Liver (tissue), 3 donors: ENCODE data around the gene APOL4.

Source experiments
- CTCF ChIP-seq: fragments of 150-350 bp; IDR thresholded peaks from 2 replicates; pipeline ENCODE4 v1.5.1; 2017; ENCODE audit warnings: improper control_type of control experiment, low read depth, low read length; ENCODE audit not compliant: missing input control
- TAF1 ChIP-seq: conservative IDR thresholded peaks from 2 replicates; pipeline ENCODE4 v1.6.1; 2016; ENCODE audit warnings: antibody characterized with exemption, mild to moderate bottlenecking
- donor health status: healthy.
- donor health status: healthy.

- TF ChIP-seq TAF1 (peak; percentile 30), CTCF (no peak)
Observed at GRCh38 chr22:36165141-36165540, 36.5 kb downstream of the APOL4 start.
